KMS-11 (cell line): ENCODE measurements around the gene CCDC149.

Experiments
- H2AFZ ChIP-seq: fragments of 200-600 bp; sonication (generic); 2 replicates; pipeline ENCODE4 v1.6.1; 2016; ENCODE audit warnings: antibody characterized with exemption, mixed run types, low read depth
- H3K27ac ChIP-seq: fragments of 200-600 bp; sonication (generic); 2 replicates; pipeline ENCODE4 v1.6.1; 2016; ENCODE audit warnings: mild to moderate bottlenecking, mixed run types
- H3K27me3 ChIP-seq: fragments of 200-600 bp; sonication (generic); 2 replicates; pipeline ENCODE4 v1.6.1; 2017; ENCODE audit warnings: mild to moderate bottlenecking, low read depth, mixed run types, moderate library complexity; ENCODE audit not compliant: insufficient read depth
- H3K36me3 ChIP-seq: fragments of 200-600 bp; sonication (generic); 2 replicates; pipeline ENCODE4 v1.6.1; 2017; ENCODE audit warnings: mild to moderate bottlenecking, mixed run types; ENCODE audit not compliant: insufficient read depth
- H3K4me1 ChIP-seq: fragments of 200-600 bp; sonication (generic); 2 replicates; pipeline ENCODE4 v1.6.1; 2016; ENCODE audit warnings: mild to moderate bottlenecking, low read depth, mixed run types; ENCODE audit not compliant: poor library complexity, severe bottlenecking
- H3K4me2 ChIP-seq: fragments of 200-600 bp; sonication (generic); 2 replicates; pipeline ENCODE4 v1.7.0; 2016; ENCODE audit warnings: mild to moderate bottlenecking, mixed run types
- H3K4me3 ChIP-seq: fragments of 200-600 bp; sonication (generic); IDR thresholded peaks from 2 replicates; pipeline ENCODE4 v1.6.1; 2017; ENCODE audit warnings: low read depth, low read length, mixed read lengths; ENCODE audit not compliant: insufficient read depth
- H3K79me2 ChIP-seq: fragments of 200-600 bp; sonication (generic); 2 replicates; pipeline ENCODE4 v1.6.1; 2016; ENCODE audit warnings: low read depth, mixed run types; ENCODE audit not compliant: insufficient read depth
- H3K9ac ChIP-seq: fragments of 200-600 bp; sonication (generic); 2 replicates; pipeline ENCODE4 v1.6.1; 2016; ENCODE audit warnings: mild to moderate bottlenecking, mixed run types
- H4K20me1 ChIP-seq: fragments of 200-600 bp; sonication (generic); 2 replicates; pipeline ENCODE4 v1.6.1; 2016; ENCODE audit warnings: mild to moderate bottlenecking, mixed run types; ENCODE audit not compliant: insufficient read depth
- TF ChIP-seq, protein P1 (sequence below): fragments of 200-600 bp; sonication (generic); conservative IDR thresholded peaks from 2 replicates; pipeline ENCODE4 v1.6.1; 2017; ENCODE audit warnings: low read depth, mild to moderate bottlenecking, antibody characterized with exemption, low read length, moderate library complexity, mixed read lengths

Gene CCDC149

DNA sequence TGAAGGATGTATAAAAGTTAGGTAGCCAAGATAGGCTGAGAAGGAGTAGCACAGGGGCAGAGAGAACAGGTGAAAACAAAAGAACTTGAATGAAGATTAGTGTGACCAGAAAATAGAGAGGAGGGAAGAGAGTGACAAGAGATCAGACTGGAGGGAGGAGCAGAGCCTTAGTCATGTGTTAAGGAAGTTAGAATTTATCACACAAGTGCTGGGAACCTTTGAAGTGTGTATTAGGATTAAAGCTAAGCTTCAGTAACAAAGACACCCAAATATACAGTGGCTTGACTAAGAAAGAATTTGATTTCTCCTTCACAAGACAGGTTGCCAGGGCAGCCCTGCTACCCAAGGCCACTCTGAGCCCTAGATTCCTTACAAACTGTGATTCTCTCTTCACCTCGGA, 10.7 kb upstream of the CCDC149 start:
- no peak overlapping the region for H3K27ac ChIP-seq
- H3K79me2 ChIP-seq, result no peaks in the 10 kb centered on the region
- H3K27me3 ChIP-seq, result no peaks in the 10 kb centered on the region
- H4K20me1 ChIP-seq, result no peaks in the 10 kb centered on the region
- H3K36me3 ChIP-seq, result no peaks in the 10 kb centered on the region
- TF ChIP-seq, protein P1, sequence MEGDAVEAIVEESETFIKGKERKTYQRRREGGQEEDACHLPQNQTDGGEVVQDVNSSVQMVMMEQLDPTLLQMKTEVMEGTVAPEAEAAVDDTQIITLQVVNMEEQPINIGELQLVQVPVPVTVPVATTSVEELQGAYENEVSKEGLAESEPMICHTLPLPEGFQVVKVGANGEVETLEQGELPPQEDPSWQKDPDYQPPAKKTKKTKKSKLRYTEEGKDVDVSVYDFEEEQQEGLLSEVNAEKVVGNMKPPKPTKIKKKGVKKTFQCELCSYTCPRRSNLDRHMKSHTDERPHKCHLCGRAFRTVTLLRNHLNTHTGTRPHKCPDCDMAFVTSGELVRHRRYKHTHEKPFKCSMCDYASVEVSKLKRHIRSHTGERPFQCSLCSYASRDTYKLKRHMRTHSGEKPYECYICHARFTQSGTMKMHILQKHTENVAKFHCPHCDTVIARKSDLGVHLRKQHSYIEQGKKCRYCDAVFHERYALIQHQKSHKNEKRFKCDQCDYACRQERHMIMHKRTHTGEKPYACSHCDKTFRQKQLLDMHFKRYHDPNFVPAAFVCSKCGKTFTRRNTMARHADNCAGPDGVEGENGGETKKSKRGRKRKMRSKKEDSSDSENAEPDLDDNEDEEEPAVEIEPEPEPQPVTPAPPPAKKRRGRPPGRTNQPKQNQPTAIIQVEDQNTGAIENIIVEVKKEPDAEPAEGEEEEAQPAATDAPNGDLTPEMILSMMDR, result no peak
- no peak overlapping the region for H3K9ac ChIP-seq
- H3K4me2 ChIP-seq, result no peak overlapping the region
- no peak overlapping the region for H2AFZ ChIP-seq
- H3K4me3 ChIP-seq, result no peak overlapping the region
- no peaks in the 10 kb centered on the region for H3K4me1 ChIP-seq

GRCh38 chr4:24923002-24923401, 10.2 kb upstream of the CCDC149 start:
- Histone ChIP-seq H4K20me1 (no peaks in the 10 kb centered on the region), H3K9ac (no peak overlapping the region), H3K36me3 (no peaks in the 10 kb centered on the region), H2AFZ (no peak overlapping the region), H3K27me3 (no peaks in the 10 kb centered on the region), H3K4me3 (no peak overlapping the region), H3K4me2 (no peak overlapping the region), H3K79me2 (no peaks in the 10 kb centered on the region), H3K27ac (no peak overlapping the region), H3K4me1 (no peaks in the 10 kb centered on the region)
- TF ChIP-seq, protein P1, result no peak

GRCh38 chr4:24922416-24922815, 9.6 kb upstream of the CCDC149 start:
- no peak overlapping the region for H3K4me2 ChIP-seq
- no peak overlapping the region for H3K27ac ChIP-seq
- no peak overlapping the region for H3K4me3 ChIP-seq
- no peaks in the 10 kb centered on the region for H3K4me1 ChIP-seq
- H3K36me3 ChIP-seq, result no peaks in the 10 kb centered on the region
- H3K9ac ChIP-seq, result no peak overlapping the region
- TF ChIP-seq, protein P1, result no peak
- H4K20me1 ChIP-seq, result no peaks in the 10 kb centered on the region
- no peaks in the 10 kb centered on the region for H3K79me2 ChIP-seq
- no peaks in the 10 kb centered on the region for H3K27me3 ChIP-seq
- H2AFZ ChIP-seq, result no peak overlapping the region

DNA sequence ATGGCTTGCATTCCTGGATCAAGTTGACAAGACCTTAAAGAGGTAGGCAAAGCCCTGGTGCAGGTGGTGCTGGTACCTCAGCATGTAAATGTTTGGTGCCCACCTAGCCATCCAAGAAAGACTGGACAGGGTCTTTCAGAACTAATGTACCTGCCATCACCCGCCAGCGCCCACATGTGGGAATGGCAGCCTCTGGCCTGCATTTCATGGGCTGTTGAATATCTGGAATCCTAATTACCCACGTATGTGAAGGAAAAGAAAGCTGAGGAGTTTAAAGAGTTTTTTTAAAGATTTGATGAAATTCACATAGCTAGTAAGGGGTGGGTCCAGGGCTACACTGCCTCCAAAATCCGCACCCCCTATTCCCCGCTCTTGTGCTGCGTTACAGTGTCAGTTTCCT, 8.6 kb upstream of the CCDC149 start:
- Histone ChIP-seq H4K20me1 (no peaks in the 10 kb centered on the region), H3K27me3 (no peaks in the 10 kb centered on the region), H3K4me3 (no peak overlapping the region), H2AFZ (no peak overlapping the region), H3K9ac (no peak overlapping the region), H3K79me2 (no peaks in the 10 kb centered on the region), H3K4me2 (no peak overlapping the region), H3K27ac (no peak overlapping the region), H3K4me1 (no peaks in the 10 kb centered on the region), H3K36me3 (no peaks in the 10 kb centered on the region)
- TF ChIP-seq, protein P1, result no peak

DNA sequence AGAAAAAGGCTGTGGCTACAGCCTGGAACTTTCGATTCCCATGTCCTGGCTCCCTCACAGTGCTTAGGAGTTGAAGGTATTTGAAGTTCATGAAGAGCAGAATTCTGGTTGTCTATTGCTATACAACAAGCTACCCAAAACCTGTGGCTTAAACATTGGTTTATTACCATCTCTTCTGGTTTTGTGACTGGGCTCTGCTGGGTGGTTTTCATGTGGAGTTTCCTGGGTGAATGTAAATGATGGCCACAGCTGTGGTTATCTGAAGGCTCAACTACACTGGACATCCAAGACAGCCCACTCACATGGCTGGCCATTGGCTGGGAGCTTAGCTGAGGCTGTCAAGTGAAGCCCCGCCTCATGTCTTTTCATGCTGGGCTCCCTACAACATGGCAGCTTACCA, 7.2 kb upstream of the CCDC149 start:
- TF ChIP-seq, protein P1, result no peak
- H3K36me3 ChIP-seq, result no peaks in the 10 kb centered on the region
- H2AFZ ChIP-seq, result no peak overlapping the region
- H3K27ac ChIP-seq, result no peak overlapping the region
- no peaks in the 10 kb centered on the region for H3K27me3 ChIP-seq
- no peak overlapping the region for H3K4me3 ChIP-seq
- no peaks in the 10 kb centered on the region for H4K20me1 ChIP-seq
- H3K79me2 ChIP-seq, result no peaks in the 10 kb centered on the region
- H3K9ac ChIP-seq, result no peak overlapping the region
- H3K4me2 ChIP-seq, result no peak overlapping the region
- no peaks in the 10 kb centered on the region for H3K4me1 ChIP-seq
